GM12873 (cell line): ENCODE results near the gene MAT2B.

Source experiments
- CTCF ChIP-seq: IDR thresholded peaks from 2 replicates; pipeline ENCODE4 v1.5.1; 2012; ENCODE audit warnings: low read depth, mild to moderate bottlenecking, moderate library complexity, low read length, control low read depth; ENCODE audit not compliant: insufficient read depth; ENCODE audit errors: missing control alignments

The MAT2B gene

GRCh38 chr5:163489055-163489744 is 16.2 kb upstream of the MAT2B start:
- peak; percentile 27 for TF ChIP-seq CTCF

GRCh38 chr5:163489745-163490075 is 15.7 kb upstream of the MAT2B start:
- TF ChIP-seq CTCF = no peak

GRCh38 chr5:163496286-163496685 is 9.1 kb upstream of the MAT2B start:
- no peak for TF ChIP-seq CTCF

- TF ChIP-seq CTCF = no peak
These were observed 8.1 kb upstream of the MAT2B start for GRCh38 chr5:163497315-163497714.

GRCh38 chr5:163498886-163499285 is 6.5 kb upstream of the MAT2B start:
- TF ChIP-seq CTCF = no peak

- TF ChIP-seq CTCF = no peak
These were observed 2.9 kb upstream of the MAT2B start for GRCh38 chr5:163502521-163502920.

GRCh38 chr5:163503106-163504078 is 2.0 kb upstream of the MAT2B start:
- peak; percentile 55 for TF ChIP-seq CTCF
